ENCODE results near the gene EVI2A.

The EVI2A gene

GRCh38 chr17:31269578-31269983 lies 51.8 kb downstream of the EVI2A start:
- DNase-seq, result no peak

DNA sequence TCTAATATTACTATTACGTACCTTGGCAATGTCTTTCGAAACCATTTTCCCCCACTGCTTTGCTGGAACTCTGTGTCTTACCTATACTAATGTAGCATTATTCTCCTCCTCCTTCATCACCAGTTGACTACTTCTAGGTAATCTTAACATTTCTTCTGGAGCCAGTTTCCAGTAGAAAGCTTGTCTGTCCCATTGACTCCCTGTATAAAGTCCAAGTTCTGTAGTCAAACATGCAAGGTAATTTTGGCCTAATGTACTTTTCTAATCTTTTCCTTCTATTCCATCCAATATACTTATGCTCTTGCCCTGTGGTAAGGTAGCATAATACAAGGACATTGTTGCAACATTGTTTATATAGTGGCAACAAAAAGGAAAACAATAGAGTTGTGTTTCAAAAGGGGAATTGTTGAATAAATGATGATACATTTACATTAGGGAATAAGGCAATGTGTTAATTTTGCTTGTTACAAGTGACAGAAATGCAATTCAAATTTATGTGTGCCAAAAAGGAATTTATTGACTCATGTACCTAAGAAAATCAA lies 52.3 kb downstream of the EVI2A start:
- no peak for DNase-seq

Data from NCI-H1694 (cell line).